ENCODE results near the gene RMP24.

Gene RMP24

DNA sequence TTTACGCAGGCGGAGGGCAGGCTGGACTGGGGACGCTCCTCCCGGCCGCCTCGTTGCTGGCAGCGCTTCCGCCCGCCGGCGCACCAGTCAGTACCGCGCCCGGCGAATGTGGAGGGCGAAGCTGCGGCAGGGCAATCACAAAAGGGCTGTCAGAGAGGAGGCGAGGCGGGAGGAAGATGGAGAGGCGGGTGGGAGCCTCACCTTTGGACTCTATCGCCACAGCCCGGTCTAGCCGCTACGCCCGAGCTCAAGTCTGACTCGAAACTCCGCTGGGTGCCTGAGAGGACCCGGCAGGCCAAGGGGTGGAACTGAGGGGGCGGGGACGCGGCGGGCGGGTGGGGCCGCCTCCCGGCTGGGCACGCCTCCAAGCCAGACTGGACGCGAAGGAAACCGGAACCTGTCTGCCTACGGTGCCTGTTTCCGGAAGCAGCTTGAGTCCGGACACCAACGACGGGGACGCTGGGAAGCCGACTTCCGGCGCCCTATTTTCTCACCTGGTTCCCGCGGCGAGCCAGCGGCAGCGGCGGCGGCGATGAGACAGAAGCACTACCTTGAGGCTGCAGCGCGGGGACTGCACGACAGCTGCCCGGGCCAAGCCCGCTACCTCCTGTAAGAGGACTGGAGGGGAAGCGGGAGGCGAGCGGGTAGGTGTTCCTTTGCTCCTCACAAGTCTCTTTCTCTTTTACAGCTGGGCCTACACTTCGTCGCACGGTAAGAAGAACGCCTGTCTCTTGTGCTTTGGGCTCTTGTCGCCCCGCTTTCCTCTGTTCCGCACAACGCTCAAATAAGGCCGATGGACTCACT lies at the start of gene RMP24:
RMP24 (plus strand) TSS at position 483 of the 804 bp plus-strand sequence.
- Histone ChIP-seq H3K4me3 (peak within 1 kb of the TSS; percentile 96), H3K9me3 (no peaks in the 10 kb centered on the region), H3K27me3 (no peaks in the 10 kb centered on the region), H3K27ac (peak within 1 kb of the TSS; percentile 94), H3K36me3 (peaks cover 35% of the 10 kb centered on the region), H3K4me1 (peaks cover 20% of the 10 kb centered on the region)
- intact Hi-C loops (cut with DNase I): no loop called here
- ATAC-seq: peak; percentile 99
- DNase-seq: peak; percentile 97
- TF ChIP-seq, protein P1, sequence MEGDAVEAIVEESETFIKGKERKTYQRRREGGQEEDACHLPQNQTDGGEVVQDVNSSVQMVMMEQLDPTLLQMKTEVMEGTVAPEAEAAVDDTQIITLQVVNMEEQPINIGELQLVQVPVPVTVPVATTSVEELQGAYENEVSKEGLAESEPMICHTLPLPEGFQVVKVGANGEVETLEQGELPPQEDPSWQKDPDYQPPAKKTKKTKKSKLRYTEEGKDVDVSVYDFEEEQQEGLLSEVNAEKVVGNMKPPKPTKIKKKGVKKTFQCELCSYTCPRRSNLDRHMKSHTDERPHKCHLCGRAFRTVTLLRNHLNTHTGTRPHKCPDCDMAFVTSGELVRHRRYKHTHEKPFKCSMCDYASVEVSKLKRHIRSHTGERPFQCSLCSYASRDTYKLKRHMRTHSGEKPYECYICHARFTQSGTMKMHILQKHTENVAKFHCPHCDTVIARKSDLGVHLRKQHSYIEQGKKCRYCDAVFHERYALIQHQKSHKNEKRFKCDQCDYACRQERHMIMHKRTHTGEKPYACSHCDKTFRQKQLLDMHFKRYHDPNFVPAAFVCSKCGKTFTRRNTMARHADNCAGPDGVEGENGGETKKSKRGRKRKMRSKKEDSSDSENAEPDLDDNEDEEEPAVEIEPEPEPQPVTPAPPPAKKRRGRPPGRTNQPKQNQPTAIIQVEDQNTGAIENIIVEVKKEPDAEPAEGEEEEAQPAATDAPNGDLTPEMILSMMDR (IDR thresholded peaks at IDR 0.05): no peak

DNA sequence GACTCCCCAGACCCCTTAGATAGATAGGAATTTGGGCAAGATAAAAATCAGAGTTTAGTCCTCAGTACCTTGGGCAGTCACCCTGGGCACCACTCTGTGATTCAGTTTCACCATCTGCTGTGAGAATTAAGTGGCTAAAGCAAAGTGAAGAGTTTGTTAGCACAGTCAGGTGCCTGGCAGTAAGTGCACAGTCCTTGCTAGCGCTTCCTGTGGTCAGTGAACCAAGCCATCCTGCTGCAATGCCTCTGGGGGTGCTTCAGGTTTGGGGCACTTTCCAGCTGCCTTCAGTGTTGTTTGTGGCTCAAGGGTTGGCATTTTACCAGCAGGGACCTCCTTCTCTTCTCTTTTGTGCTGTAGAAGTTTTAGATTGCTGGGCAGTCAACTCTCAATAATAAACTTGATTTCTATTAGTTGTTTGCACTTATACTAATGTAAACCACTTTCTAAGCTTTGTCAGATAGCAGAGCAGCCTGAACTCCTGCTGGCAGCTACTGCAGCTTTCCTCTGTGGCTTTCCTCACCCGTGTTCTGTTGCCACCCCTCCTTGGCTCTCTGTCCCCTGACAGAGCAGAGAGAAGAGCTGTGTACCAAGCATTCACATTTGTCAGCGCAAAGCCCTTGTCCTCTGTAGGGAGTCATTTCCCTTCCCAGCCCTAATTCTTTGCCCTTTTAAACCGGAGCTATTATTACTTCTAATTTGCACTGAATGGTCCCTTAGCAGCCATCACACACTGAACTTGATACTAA lies 48.4 kb upstream of the RMP24 start:
- H3K27me3 ChIP-seq: peaks cover 7% of the 10 kb centered on the region
- no peak for DNase-seq
- no peak overlapping the region for H3K27ac ChIP-seq
- intact Hi-C loops (cut with DNase I): no loop called here
- peak; percentile 61 for ATAC-seq
- no peaks in the 10 kb centered on the region for H3K4me1 ChIP-seq
- H3K9me3 ChIP-seq: no peaks in the 10 kb centered on the region
- no peak overlapping the region for H3K4me3 ChIP-seq
- H3K36me3 ChIP-seq: no peaks in the 10 kb centered on the region
- TF ChIP-seq, protein P1 (IDR thresholded peaks at IDR 0.05): no peak

DNA sequence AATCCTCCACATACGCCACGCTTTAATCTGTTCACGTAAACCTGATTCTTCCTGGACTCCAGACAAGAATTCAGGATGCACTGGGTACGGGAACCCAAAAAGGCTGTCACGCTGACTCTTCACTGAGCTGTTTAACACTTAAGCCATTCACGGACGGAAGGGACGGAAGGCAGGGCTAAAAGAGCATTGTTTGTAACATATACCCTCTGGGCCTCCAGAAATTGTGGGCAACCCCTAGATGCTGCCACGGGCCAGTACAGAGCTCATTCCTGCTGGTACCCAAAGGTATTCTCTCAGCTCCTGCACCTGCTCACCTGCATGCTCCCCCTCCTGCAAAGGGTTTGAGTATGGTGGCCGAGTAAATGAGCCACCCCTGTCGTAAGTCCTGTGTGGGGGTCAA lies 45.6 kb upstream of the RMP24 start:
- TF ChIP-seq, protein P1 (IDR thresholded peaks at IDR 0.05): no peak
- DNase-seq (no peak), ATAC-seq (no peak)
- Histone ChIP-seq H3K27me3 (peaks cover 7% of the 10 kb centered on the region), H3K27ac (no peak overlapping the region), H3K4me3 (no peak overlapping the region), H3K36me3 (no peaks in the 10 kb centered on the region), H3K4me1 (no peaks in the 10 kb centered on the region), H3K9me3 (no peaks in the 10 kb centered on the region)
- intact Hi-C loops (cut with DNase I): no loop called here

DNA sequence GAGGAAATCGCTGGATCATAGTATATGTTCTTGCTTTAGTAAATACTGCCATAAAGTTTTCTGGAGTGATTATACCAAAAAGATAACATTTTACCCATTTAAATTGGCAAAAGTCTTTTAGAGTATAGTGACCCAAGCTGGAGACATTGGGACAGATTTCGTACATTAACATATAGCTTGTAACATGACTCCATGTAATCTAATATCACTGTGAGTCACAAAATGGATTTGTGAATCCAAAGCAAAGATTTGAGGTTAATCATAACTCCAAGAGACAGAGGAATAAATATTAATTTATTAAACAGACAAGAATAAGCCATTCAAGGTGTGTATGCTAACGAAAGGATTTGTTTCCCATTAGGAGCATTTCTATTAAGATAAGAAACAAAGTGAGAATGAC lies 45.0 kb upstream of the RMP24 start:
- no peaks in the 10 kb centered on the region for H3K4me1 ChIP-seq
- no peaks in the 10 kb centered on the region for H3K9me3 ChIP-seq
- TF ChIP-seq, protein P1 (IDR thresholded peaks at IDR 0.05): no peak
- no peak overlapping the region for H3K27ac ChIP-seq
- no peak overlapping the region for H3K4me3 ChIP-seq
- H3K36me3 ChIP-seq: no peaks in the 10 kb centered on the region
- intact Hi-C loops (cut with DNase I): no loop called here
- H3K27me3 ChIP-seq: peaks cover 1% of the 10 kb centered on the region
- DNase-seq (no peak), ATAC-seq (no peak)

DNA sequence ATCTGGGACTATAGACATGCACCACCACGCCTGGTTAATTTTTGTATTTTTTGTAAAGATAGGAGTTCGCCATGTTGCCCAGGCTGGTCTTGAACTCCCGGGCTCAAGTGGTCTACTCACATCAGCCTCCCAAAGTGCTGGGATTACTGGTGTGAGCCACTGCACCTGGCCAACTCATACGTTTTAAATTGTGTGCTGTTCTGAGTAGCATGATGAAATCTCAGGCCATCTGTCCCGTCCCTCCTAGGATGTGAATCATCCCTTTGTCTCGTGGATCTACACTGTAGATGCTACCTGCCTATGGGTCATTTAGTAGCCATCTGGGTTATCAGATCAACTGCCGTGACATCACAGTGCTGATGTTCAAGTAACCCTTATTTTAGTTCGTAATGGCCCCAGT lies 38.5 kb upstream of the RMP24 start:
- TF ChIP-seq, protein P1 (IDR thresholded peaks at IDR 0.05): no peak
- intact Hi-C loops (cut with DNase I): no loop called here

More for the DNA sequence above, 38.5 kb upstream of the RMP24 start:
- ATAC-seq: no peak
- DNase-seq: no peak
- no peak overlapping the region for H3K4me3 ChIP-seq
- no peak overlapping the region for H3K27ac ChIP-seq
- no peaks in the 10 kb centered on the region for H3K27me3 ChIP-seq
- no peaks in the 10 kb centered on the region for H3K9me3 ChIP-seq
- H3K4me1 ChIP-seq: no peaks in the 10 kb centered on the region
- H3K36me3 ChIP-seq: no peaks in the 10 kb centered on the region

Measured in upper lobe of right lung (tissue), 1 donor.